ENCODE measurements around the gene PRIM2. TPM values are rescaled to one million over a fixed set of nuclear protein-coding genes. Genes with fewer than 3 reads are reported as not detected.
"Not testable (repeated sequence)": the region's sequence is repeated elsewhere in the genome, so short reads cannot be mapped to it uniquely, and the experiment has no call there.

PRIM2 gene
- total and polyA plus RNA-seq, 2 of the 8 experiments (the other 6 are each of a cell fraction or from before 2014, with no cell fraction given), result 20.8 to 46.8 TPM

GRCh38 chr6:57445379-57445778, 127.9 kb downstream of the PRIM2 start:
- H3K36me3 ChIP-seq (ENCODE audit: control insufficient read depth in 2 of 4, insufficient read depth in 4 of 4, low read length in 3 of 4); H3K9me3 ChIP-seq (ENCODE audit: insufficient read depth in 2 of 2, low read depth in 1 of 2, low read length in 1 of 2); H3K4me2 ChIP-seq (ENCODE audit: insufficient read depth in 1 of 2, low read depth in 2 of 2, low read length in 2 of 2); H4K91ac ChIP-seq (replicated peaks; ENCODE audit: insufficient read length, low read length); H3K4ac ChIP-seq (replicated peaks; ENCODE audit: insufficient read length, low read depth, low read length); H3K56ac ChIP-seq (replicated peaks; ENCODE audit: insufficient read length, low read depth, low read length); H4K5ac ChIP-seq (ENCODE audit: insufficient read length, low read depth, low read length); H3K4me1 ChIP-seq (replicated peaks in 1 of 4; ENCODE audit: control insufficient read depth in 3 of 4, insufficient read depth in 4 of 4, low read length in 3 of 4); CTCF ChIA-PET (ENCODE audit: partially characterized antibody); H2BK5ac ChIP-seq (ENCODE audit: low read depth, low read length); H4K8ac ChIP-seq (ENCODE audit: extremely low read depth, insufficient read depth, low read length); H3K18ac ChIP-seq (ENCODE audit: extremely low read depth, low read length); H2AFZ ChIP-seq (ENCODE audit: low read length); H4K20me1 ChIP-seq (replicated peaks in 1 of 2; ENCODE audit: control insufficient read depth in 1 of 2, insufficient read depth in 2 of 2, low read length in 2 of 2); H3K14ac ChIP-seq (ENCODE audit: insufficient read length); H3K79me1 ChIP-seq (ENCODE audit: low read depth, low read length); H3K9ac ChIP-seq (replicated peaks in 1 of 4; ENCODE audit: extremely low read depth in 1 of 4, low read depth in 3 of 4, low read length in 3 of 4); POLR2A ChIA-PET (ENCODE audit: partially characterized antibody); DNase-seq (ENCODE audit: low read depth in 1 of 2, low spot score in 2 of 2); H3K4me3 ChIP-seq (ENCODE audit: extremely low read depth in 1 of 4, insufficient read depth in 2 of 4, low read depth in 3 of 4, low read length in 4 of 4); H3K23me2 ChIP-seq (ENCODE audit: low read depth, low read length); H3K27ac ChIP-seq (ENCODE audit: low read depth, low read length); FAIRE-seq; H2BK20ac ChIP-seq (ENCODE audit: low read length); H2BK12ac ChIP-seq (ENCODE audit: low read depth, low read length); H3K27me3 ChIP-seq (replicated peaks in 1 of 4; ENCODE audit: control insufficient read depth in 3 of 4, extremely low read depth in 1 of 4, insufficient read depth in 3 of 4, low read length in 3 of 4); H3K23ac ChIP-seq (ENCODE audit: insufficient read length); H2BK120ac ChIP-seq (replicated peaks; ENCODE audit: low read depth, low read length); H2BK15ac ChIP-seq (ENCODE audit: low read length); H2AK5ac ChIP-seq (ENCODE audit: low read depth, low read length): not testable (repeated sequence)
- peaks cover 0 to 14% of the 10 kb centered on the region in 2 experiments; a peak in 2 of 4 replicates for H3K79me2 ChIP-seq (ENCODE audit: control insufficient read depth in 1 of 2, insufficient read depth in 2 of 2, low read length in 2 of 2)

GRCh38 chr6:57445790-57446468, 128.5 kb downstream of the PRIM2 start:
- H3K18ac ChIP-seq (ENCODE audit: extremely low read depth, low read length); H2AK5ac ChIP-seq (ENCODE audit: low read depth, low read length); H3K9ac ChIP-seq (replicated peaks in 1 of 4; ENCODE audit: extremely low read depth in 1 of 4, low read depth in 3 of 4, low read length in 3 of 4); DNase-seq (ENCODE audit: low read depth in 1 of 2, low spot score in 2 of 2); H4K5ac ChIP-seq (ENCODE audit: insufficient read length, low read depth, low read length); H3K4me3 ChIP-seq (ENCODE audit: extremely low read depth in 1 of 4, insufficient read depth in 2 of 4, low read depth in 3 of 4, low read length in 4 of 4); H2BK15ac ChIP-seq (ENCODE audit: low read length); H2BK5ac ChIP-seq (ENCODE audit: low read depth, low read length); H3K4ac ChIP-seq (replicated peaks; ENCODE audit: insufficient read length, low read depth, low read length); H3K27ac ChIP-seq (ENCODE audit: low read depth, low read length); H3K36me3 ChIP-seq (ENCODE audit: control insufficient read depth in 2 of 4, insufficient read depth in 4 of 4, low read length in 3 of 4); H3K9me3 ChIP-seq (ENCODE audit: insufficient read depth in 2 of 2, low read depth in 1 of 2, low read length in 1 of 2); H3K14ac ChIP-seq (ENCODE audit: insufficient read length); POLR2A ChIA-PET (ENCODE audit: partially characterized antibody); H2AFZ ChIP-seq (ENCODE audit: low read length); H4K20me1 ChIP-seq (replicated peaks in 1 of 2; ENCODE audit: control insufficient read depth in 1 of 2, insufficient read depth in 2 of 2, low read length in 2 of 2); H3K23ac ChIP-seq (ENCODE audit: insufficient read length); H2BK12ac ChIP-seq (ENCODE audit: low read depth, low read length); H2BK20ac ChIP-seq (ENCODE audit: low read length); H3K4me2 ChIP-seq (ENCODE audit: insufficient read depth in 1 of 2, low read depth in 2 of 2, low read length in 2 of 2); H3K4me1 ChIP-seq (replicated peaks in 1 of 4; ENCODE audit: control insufficient read depth in 3 of 4, insufficient read depth in 4 of 4, low read length in 3 of 4); H3K79me1 ChIP-seq (ENCODE audit: low read depth, low read length); H4K91ac ChIP-seq (replicated peaks; ENCODE audit: insufficient read length, low read length); H3K27me3 ChIP-seq (replicated peaks in 1 of 4; ENCODE audit: control insufficient read depth in 3 of 4, extremely low read depth in 1 of 4, insufficient read depth in 3 of 4, low read length in 3 of 4); H2BK120ac ChIP-seq (replicated peaks; ENCODE audit: low read depth, low read length); H3K56ac ChIP-seq (replicated peaks; ENCODE audit: insufficient read length, low read depth, low read length); H4K8ac ChIP-seq (ENCODE audit: extremely low read depth, insufficient read depth, low read length); FAIRE-seq; H3K23me2 ChIP-seq (ENCODE audit: low read depth, low read length): not testable (repeated sequence)
- CTCF ChIA-PET (ENCODE audit: partially characterized antibody), result interaction anchor here (0.6 kb wide), 1 partner anchor 1154 kb away, joined by 3 read pairs; no protein-coding TSS in a partner anchor
- peaks cover 0 to 14% of the 10 kb centered on the region in 2 experiments; a peak in 2 of 4 replicates for H3K79me2 ChIP-seq (ENCODE audit: control insufficient read depth in 1 of 2, insufficient read depth in 2 of 2, low read length in 2 of 2)
- 90% methylated on average over 1 of the region's 2 CpGs; no CpG with 5 or more reads in 1 of the 2 experiments for WGBS, 2 experiments (ENCODE audit: extremely low coverage in 1 of 2, insufficient coverage in 1 of 2, insufficient read length in 1 of 2, insufficient replicate concordance in 2 of 2, low coverage in 1 of 2, low lambda C conversion rate in 2 of 2, missing lambda C conversion rate in 1 of 2)

Measured in H1 (cell line).